ENCODE data around the gene FAM186B.

Gene FAM186B

DNA sequence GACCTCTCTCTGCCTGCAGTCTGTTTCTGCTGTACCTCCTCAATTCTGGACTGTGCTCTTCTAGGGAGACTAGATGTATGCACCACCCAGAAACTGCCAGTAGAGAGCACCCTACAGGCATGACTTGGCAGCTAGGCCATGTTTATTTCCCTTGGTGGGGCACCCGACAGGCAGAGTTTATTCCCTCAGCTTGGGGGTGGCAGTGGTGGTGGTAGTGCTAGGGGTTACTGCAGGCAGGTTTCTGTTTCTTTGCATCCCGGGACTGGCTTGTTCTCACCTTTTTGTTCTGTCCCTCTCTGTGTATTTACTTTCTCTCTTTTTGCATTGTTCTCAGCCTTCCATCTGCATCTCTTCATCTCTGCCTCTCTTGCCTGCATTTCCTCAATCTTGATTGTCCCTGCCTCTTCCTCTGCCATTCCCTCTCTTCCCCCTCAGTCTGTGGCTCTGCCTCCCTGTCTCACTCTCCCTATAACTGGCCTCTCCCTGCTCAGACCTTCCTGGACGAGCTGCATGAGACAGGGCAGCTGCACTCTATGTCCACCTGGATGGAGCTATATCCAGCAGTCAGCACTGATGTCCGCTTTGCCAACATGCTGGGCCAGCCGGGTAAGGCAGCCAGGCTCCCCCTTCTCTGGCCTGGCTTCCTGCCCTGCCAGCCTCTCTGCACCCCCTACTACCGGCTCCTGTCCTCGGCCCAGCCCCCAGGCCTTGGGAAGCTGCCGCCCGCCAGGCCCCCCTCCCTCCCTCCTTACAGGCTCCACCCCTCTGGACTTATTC is 31.7 kb upstream of the FAM186B start:
- Histone ChIP-seq H3K27me3 (ENCODE audit: insufficient read depth, low read depth, severe bottlenecking) (no peaks in the 10 kb centered on the region), H3K27ac (peak overlapping the region; percentile 19; the same call in 1 of the 2 replicates)
- peak; percentile 76 for DNase-seq

DNA sequence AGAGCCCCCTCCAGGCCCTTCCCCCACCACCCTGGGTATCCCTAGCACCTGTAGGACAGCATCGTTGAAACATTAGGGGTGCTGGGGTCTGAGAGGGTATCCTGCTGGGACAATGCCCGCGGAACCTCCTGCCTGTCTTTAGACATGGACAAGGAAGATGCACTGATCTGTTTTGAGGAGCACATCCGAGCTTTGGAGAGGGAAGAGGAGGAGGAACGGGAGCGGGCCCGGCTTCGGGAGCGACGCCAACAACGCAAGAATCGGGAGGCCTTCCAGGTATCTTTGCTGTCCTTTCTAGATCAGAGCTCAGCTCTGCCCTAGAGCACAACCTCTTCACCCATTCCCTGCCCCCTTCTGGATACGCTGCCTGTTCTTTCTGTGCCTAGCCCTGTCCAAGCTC is 31.1 kb upstream of the FAM186B start:
- Histone ChIP-seq H3K9me3 (ENCODE audit: severe bottlenecking) (no peaks in the 10 kb centered on the region), H3K27ac (no peak overlapping the region), H3K27me3 (ENCODE audit: insufficient read depth, low read depth, severe bottlenecking) (no peaks in the 10 kb centered on the region), H3K4me3 (ENCODE audit: low read depth, low read length) (no peak overlapping the region), H3K36me3 (0 out of 2 replicates have a peak, but pooled peaks cover 2% of the 10 kb centered on the region)
- DNase-seq: no peak
- TF ChIP-seq, protein P1, sequence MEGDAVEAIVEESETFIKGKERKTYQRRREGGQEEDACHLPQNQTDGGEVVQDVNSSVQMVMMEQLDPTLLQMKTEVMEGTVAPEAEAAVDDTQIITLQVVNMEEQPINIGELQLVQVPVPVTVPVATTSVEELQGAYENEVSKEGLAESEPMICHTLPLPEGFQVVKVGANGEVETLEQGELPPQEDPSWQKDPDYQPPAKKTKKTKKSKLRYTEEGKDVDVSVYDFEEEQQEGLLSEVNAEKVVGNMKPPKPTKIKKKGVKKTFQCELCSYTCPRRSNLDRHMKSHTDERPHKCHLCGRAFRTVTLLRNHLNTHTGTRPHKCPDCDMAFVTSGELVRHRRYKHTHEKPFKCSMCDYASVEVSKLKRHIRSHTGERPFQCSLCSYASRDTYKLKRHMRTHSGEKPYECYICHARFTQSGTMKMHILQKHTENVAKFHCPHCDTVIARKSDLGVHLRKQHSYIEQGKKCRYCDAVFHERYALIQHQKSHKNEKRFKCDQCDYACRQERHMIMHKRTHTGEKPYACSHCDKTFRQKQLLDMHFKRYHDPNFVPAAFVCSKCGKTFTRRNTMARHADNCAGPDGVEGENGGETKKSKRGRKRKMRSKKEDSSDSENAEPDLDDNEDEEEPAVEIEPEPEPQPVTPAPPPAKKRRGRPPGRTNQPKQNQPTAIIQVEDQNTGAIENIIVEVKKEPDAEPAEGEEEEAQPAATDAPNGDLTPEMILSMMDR (IDR thresholded peaks at IDR 0.05; ENCODE audit: low read depth, low read length): no peak

More for the DNA sequence above, 31.7 kb upstream of the FAM186B start:
- 0 out of 2 replicates have a peak, but pooled peaks cover 2% of the 10 kb centered on the region for H3K36me3 ChIP-seq
- H3K4me3 ChIP-seq (ENCODE audit: low read depth, low read length): no peak overlapping the region
- TF ChIP-seq, protein P1 (IDR thresholded peaks at IDR 0.05; ENCODE audit: low read depth, low read length): peak; percentile 82
- no peaks in the 10 kb centered on the region for H3K9me3 ChIP-seq (ENCODE audit: severe bottlenecking)

DNA sequence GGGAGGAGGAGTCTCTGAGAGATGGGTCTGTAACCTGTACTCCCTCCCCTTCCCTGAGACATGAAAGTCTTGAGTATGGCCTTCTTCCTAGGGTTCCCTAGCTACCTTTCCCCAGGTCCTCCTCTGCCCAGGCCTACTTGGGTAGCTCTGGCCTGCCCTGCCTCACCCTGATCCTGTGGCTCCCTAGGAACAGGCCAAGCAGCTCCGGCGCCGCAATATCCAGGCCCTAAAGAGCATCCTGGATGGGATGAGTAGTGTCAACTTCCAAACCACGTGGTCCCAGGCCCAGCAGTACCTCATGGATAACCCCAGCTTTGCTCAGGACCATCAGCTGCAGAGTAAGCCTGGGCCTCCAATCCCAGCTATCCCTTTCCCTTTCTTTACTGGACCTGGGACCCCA is 30.2 kb upstream of the FAM186B start:
- DNase-seq: no peak
- H3K9me3 ChIP-seq (ENCODE audit: severe bottlenecking): no peaks in the 10 kb centered on the region
- H3K36me3 ChIP-seq: 0 out of 2 replicates have a peak, but pooled peaks cover 2% of the 10 kb centered on the region
- no peak overlapping the region for H3K27ac ChIP-seq
- no peak overlapping the region for H3K4me3 ChIP-seq (ENCODE audit: low read depth, low read length)
- no peaks in the 10 kb centered on the region for H3K27me3 ChIP-seq (ENCODE audit: insufficient read depth, low read depth, severe bottlenecking)
- TF ChIP-seq, protein P1 (IDR thresholded peaks at IDR 0.05; ENCODE audit: low read depth, low read length): no peak

DNA sequence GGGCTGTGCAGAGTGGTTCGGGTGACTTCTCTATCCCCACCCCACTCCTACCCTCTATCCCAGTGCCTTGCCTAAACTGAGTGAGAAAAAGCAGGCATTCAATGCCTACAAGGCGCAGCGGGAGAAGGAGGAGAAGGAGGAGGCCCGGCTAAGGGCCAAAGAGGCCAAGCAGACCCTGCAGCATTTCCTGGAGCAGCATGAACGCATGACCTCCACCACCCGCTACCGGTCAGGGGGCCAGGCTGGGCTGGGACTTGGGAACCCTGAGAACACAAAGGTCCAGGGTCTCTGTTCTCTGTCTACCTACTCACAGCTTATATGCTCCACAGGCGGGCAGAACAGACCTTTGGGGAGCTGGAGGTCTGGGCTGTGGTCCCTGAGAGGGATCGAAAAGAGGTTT is 29.6 kb upstream of the FAM186B start:
- no peak overlapping the region for H3K4me3 ChIP-seq (ENCODE audit: low read depth, low read length)
- H3K36me3 ChIP-seq: 0 out of 2 replicates have a peak, but pooled peaks cover 2% of the 10 kb centered on the region
- H3K9me3 ChIP-seq (ENCODE audit: severe bottlenecking): no peaks in the 10 kb centered on the region
- no peaks in the 10 kb centered on the region for H3K27me3 ChIP-seq (ENCODE audit: insufficient read depth, low read depth, severe bottlenecking)
- H3K27ac ChIP-seq: no peak overlapping the region
- TF ChIP-seq, protein P1 (IDR thresholded peaks at IDR 0.05; ENCODE audit: low read depth, low read length): no peak
- DNase-seq: no peak

DNA sequence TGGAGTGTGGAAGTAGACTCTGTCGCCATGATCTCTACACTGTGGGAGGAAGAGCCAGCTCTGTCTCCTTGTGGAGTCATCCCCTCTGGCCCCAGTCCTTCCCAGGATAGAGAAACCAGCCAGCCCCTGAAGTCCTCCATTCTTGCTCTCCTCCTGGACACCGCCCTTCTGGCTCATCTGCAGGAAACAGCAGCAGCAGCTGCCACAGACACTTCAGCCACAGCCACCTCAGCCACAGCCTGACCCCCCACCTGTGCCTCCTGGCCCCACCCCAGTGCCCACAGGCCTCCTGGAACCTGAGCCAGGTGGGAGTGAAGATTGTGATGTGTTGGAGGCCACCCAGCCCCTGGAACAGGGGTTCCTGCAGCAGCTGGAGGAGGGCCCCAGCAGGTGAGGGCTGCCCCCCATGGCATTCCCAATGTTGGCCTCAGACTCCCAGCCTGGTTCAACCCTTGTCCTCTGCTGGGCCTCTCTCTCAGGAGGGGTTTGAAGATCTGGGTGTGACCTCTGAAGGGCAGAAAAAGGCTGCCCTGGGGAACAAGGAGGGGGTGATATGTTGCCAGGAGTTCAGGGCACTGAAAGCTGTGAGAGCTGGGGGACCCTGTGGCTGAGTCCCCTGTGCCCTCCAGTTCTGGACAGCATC is 28.4 kb upstream of the FAM186B start:
- TF ChIP-seq, protein P1 (IDR thresholded peaks at IDR 0.05; ENCODE audit: low read depth, low read length): no peak
- no peak overlapping the region for H3K27ac ChIP-seq
- H3K27me3 ChIP-seq (ENCODE audit: insufficient read depth, low read depth, severe bottlenecking): no peaks in the 10 kb centered on the region
- no peak for DNase-seq
- H3K4me3 ChIP-seq (ENCODE audit: low read depth, low read length): no peak overlapping the region
- 0 out of 2 replicates have a peak, but pooled peaks cover 2% of the 10 kb centered on the region for H3K36me3 ChIP-seq
- H3K9me3 ChIP-seq (ENCODE audit: severe bottlenecking): no peaks in the 10 kb centered on the region

Data from WERI-Rb-1 (cell line).